Neural cell (in vitro differentiated cells): Measurements from ENCODE around the gene TAGLN3. TPM values are rescaled to one million over a fixed set of nuclear protein-coding genes. Genes with fewer than 3 reads are reported as not detected.
A peak's percentile ranks its signal among the peaks of the same experiment; 100 is the strongest.

Experiments
- H2AFZ ChIP-seq: fragments of 200-600, 300-800 bp; sonication (generic), shearing (Covaris generic); 2 replicates; pipeline ENCODE4 v1.6.0; 2014; ENCODE audit warnings: low read depth, mild to moderate bottlenecking, antibody characterized with exemption, low read length, moderate library complexity
- H3F3A ChIP-seq: fragments of 200-600 bp; shearing (Covaris generic); 2 replicates; pipeline ENCODE4 v1.6.1; 2016; ENCODE audit warnings: mild to moderate bottlenecking, moderate library complexity, mixed read lengths, antibody characterized with exemption, low read length; ENCODE audit not compliant: insufficient read depth, poor library complexity, severe bottlenecking
- H3K27ac ChIP-seq: fragments of 200-600, 300-800 bp; sonication (generic), shearing (Covaris generic); 2 replicates; pipeline ENCODE4 v1.5.1; 2014; ENCODE audit warnings: mild to moderate bottlenecking, low read length, moderate library complexity
- H3K27me3 ChIP-seq: fragments of 300-800, 200-600 bp; sonication (generic), shearing (Covaris generic); 2 replicates; pipeline ENCODE4 v1.6.0; 2014; ENCODE audit warnings: mild to moderate bottlenecking, low read depth, low read length, moderate library complexity; ENCODE audit not compliant: insufficient read depth
- H3K36me3 ChIP-seq: fragments of 300-800, 200-600 bp; sonication (generic), shearing (Covaris generic); 2 replicates; pipeline ENCODE4 v1.5.1; 2014; ENCODE audit warnings: mild to moderate bottlenecking, antibody characterized with exemption, low read length, moderate library complexity; ENCODE audit not compliant: insufficient read depth
- H3K4me2 ChIP-seq: fragments of 300-800, 200-600 bp; sonication (generic), shearing (Covaris generic); 2 replicates; pipeline ENCODE4 v1.6.0; 2014; ENCODE audit warnings: mild to moderate bottlenecking, low read length
- H3K4me3 ChIP-seq: fragments of 300-800, 200-600 bp; sonication (generic), shearing (Covaris generic); 2 replicates; pipeline ENCODE4 v1.5.1; 2014; ENCODE audit warnings: mild to moderate bottlenecking, low read length, moderate library complexity
- H3K79me2 ChIP-seq: fragments of 200-600 bp; shearing (Covaris generic); replicated peaks from 2 replicates; pipeline ENCODE4 v1.6.0; 2014; ENCODE audit warnings: mild to moderate bottlenecking, low read length, moderate library complexity; ENCODE audit not compliant: insufficient read depth
- H3K9ac ChIP-seq: fragments of 300-800, 200-600 bp; sonication (generic), shearing (Covaris generic); 2 replicates; pipeline ENCODE4 v1.6.1; 2016; ENCODE audit warnings: mild to moderate bottlenecking, low read length, mixed read lengths
- H3K9me2 ChIP-seq: fragments of 200-600 bp; shearing (Covaris generic); 2 replicates; pipeline ENCODE4 v1.6.1; 2016; ENCODE audit warnings: mild to moderate bottlenecking, low read length, mixed read lengths; ENCODE audit not compliant: insufficient read depth
- H3K9me3 ChIP-seq: fragments of 200-600, 300-800 bp; sonication (generic), shearing (Covaris generic); 2 replicates; pipeline ENCODE4 v1.6.1; 2016; ENCODE audit warnings: mild to moderate bottlenecking, mixed run types, low read length, moderate library complexity, mixed read lengths
- H4K20me1 ChIP-seq: fragments of 200-600 bp; shearing (Covaris generic); 2 replicates; pipeline ENCODE4 v1.6.1; 2016; ENCODE audit warnings: mild to moderate bottlenecking, mixed run types; ENCODE audit not compliant: insufficient read depth
- EP300 ChIP-seq: fragments of 450-650 bp; conservative IDR thresholded peaks from 2 replicates; pipeline ENCODE4 v1.6.1; 2014; ENCODE audit warnings: antibody characterized with exemption, mild to moderate bottlenecking, moderate library complexity; ENCODE audit not compliant: poor library complexity, severe bottlenecking
- EZH2 ChIP-seq: fragments of 200-600, 300-800 bp; shearing (Covaris generic), sonication (generic); IDR thresholded peaks from 2 replicates; pipeline ENCODE4 v1.6.1; 2014; ENCODE audit warnings: antibody characterized with exemption, low read length, borderline replicate concordance, mild to moderate bottlenecking; ENCODE audit not compliant: insufficient read depth, poor library complexity, severe bottlenecking
- MXI1 ChIP-seq: fragments of 450-650 bp; conservative IDR thresholded peaks from 2 replicates; pipeline ENCODE4 v1.6.1; 2014; ENCODE audit warnings: antibody characterized with exemption, mild to moderate bottlenecking; ENCODE audit not compliant: poor library complexity, severe bottlenecking
- POLR2AphosphoS5 ChIP-seq: IDR thresholded peaks from 2 replicates; pipeline ENCODE4 v1.6.1; 2012
- polyA plus RNA-seq: library from polyadenylated mRNA; depleted of rRNA; stranded (reverse); fragments of >200 nt; gene quantifications from 2 replicates; pipeline ENCODE4 v1.2.3, GENCODE V29; 2014
- TF ChIP-seq, protein P1 (sequence below): IDR thresholded peaks from 2 replicates; pipeline ENCODE4 v1.6.1; 2012; ENCODE audit warnings: borderline replicate concordance
- TF ChIP-seq, protein P2 (sequence below): fragments of 450-650 bp; IDR thresholded peaks from 2 replicates; pipeline ENCODE4 v1.5.1; 2014; ENCODE audit warnings: antibody characterized with exemption, mild to moderate bottlenecking, moderate library complexity; ENCODE audit not compliant: poor library complexity, severe bottlenecking

TAGLN3 gene
- polyA plus RNA-seq, 1 donor from 2014 or later, result 519 TPM

DNA sequence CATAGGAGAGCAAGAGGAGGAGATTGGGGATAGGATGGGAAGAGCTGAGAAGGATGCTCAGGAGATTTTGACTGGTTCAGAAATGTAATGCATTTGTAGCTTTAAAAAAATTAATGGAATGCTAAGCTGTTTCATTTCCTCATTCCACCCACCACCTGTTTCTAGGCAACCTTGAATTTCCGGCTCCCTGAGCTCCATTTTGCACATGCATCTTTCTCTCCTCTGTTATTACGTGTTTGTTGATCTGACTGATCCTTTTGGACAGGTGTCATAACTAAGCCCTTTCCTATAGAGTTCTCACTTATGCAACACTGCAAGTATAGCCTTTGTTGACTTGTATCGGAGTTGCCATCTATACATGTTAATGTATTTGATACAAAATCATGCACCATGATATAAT, 40.1 kb downstream of the TAGLN3 start:
- H3K9me3 ChIP-seq, result no peaks in the 10 kb centered on the region
- H3K27me3 ChIP-seq, result no peaks in the 10 kb centered on the region
- H3K36me3 ChIP-seq, result no peaks in the 10 kb centered on the region
- no peaks in the 10 kb centered on the region for H3K79me2 ChIP-seq
- H3K4me3 ChIP-seq, result peak overlapping the region; percentile 29
- H3K4me2 ChIP-seq, result peak overlapping the region; percentile 46
- peak overlapping the region; percentile 0 for H2AFZ ChIP-seq
- H3K9me2 ChIP-seq, result no peaks in the 10 kb centered on the region
- no peak overlapping the region for H3K9ac ChIP-seq
- no peaks in the 10 kb centered on the region for H4K20me1 ChIP-seq
- peak overlapping the region; percentile 52 for H3K27ac ChIP-seq
- peaks cover 5% of the 10 kb centered on the region for H3F3A ChIP-seq
- TF ChIP-seq, protein P1, sequence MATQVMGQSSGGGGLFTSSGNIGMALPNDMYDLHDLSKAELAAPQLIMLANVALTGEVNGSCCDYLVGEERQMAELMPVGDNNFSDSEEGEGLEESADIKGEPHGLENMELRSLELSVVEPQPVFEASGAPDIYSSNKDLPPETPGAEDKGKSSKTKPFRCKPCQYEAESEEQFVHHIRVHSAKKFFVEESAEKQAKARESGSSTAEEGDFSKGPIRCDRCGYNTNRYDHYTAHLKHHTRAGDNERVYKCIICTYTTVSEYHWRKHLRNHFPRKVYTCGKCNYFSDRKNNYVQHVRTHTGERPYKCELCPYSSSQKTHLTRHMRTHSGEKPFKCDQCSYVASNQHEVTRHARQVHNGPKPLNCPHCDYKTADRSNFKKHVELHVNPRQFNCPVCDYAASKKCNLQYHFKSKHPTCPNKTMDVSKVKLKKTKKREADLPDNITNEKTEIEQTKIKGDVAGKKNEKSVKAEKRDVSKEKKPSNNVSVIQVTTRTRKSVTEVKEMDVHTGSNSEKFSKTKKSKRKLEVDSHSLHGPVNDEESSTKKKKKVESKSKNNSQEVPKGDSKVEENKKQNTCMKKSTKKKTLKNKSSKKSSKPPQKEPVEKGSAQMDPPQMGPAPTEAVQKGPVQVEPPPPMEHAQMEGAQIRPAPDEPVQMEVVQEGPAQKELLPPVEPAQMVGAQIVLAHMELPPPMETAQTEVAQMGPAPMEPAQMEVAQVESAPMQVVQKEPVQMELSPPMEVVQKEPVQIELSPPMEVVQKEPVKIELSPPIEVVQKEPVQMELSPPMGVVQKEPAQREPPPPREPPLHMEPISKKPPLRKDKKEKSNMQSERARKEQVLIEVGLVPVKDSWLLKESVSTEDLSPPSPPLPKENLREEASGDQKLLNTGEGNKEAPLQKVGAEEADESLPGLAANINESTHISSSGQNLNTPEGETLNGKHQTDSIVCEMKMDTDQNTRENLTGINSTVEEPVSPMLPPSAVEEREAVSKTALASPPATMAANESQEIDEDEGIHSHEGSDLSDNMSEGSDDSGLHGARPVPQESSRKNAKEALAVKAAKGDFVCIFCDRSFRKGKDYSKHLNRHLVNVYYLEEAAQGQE, result peak; percentile 72
- TF ChIP-seq POLR2AphosphoS5 (peak; percentile 90), EZH2 (no peak), EP300 (peak; percentile 92), MXI1 (peak; percentile 30)
- TF ChIP-seq, protein P2, sequence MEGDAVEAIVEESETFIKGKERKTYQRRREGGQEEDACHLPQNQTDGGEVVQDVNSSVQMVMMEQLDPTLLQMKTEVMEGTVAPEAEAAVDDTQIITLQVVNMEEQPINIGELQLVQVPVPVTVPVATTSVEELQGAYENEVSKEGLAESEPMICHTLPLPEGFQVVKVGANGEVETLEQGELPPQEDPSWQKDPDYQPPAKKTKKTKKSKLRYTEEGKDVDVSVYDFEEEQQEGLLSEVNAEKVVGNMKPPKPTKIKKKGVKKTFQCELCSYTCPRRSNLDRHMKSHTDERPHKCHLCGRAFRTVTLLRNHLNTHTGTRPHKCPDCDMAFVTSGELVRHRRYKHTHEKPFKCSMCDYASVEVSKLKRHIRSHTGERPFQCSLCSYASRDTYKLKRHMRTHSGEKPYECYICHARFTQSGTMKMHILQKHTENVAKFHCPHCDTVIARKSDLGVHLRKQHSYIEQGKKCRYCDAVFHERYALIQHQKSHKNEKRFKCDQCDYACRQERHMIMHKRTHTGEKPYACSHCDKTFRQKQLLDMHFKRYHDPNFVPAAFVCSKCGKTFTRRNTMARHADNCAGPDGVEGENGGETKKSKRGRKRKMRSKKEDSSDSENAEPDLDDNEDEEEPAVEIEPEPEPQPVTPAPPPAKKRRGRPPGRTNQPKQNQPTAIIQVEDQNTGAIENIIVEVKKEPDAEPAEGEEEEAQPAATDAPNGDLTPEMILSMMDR, result no peak

DNA sequence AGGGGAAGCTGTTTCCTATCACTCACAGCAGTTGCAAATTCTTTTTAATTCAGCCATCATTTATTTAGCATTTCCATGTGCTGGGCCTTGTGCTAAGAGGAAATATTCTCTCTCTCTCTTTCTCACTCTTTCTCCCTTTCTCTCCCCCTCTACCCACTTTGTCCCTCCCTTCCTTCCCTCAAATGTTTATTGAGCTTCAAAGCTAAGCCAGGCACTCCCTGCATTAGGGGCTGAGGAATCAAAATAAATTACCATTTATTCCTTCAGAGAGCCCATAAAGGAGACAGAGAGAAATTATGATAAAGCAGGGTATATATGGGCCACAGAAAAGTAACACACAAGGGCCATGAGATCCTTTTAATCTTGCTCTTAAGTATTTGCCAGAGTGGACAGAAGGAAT, 42.6 kb downstream of the TAGLN3 start:
- Histone ChIP-seq H3K36me3 (no peaks in the 10 kb centered on the region), H4K20me1 (no peaks in the 10 kb centered on the region), H3K4me2 (no peak overlapping the region), H3F3A (peaks cover 5% of the 10 kb centered on the region), H3K79me2 (no peaks in the 10 kb centered on the region), H3K4me3 (no peak overlapping the region), H3K9me2 (no peaks in the 10 kb centered on the region), H3K9ac (no peak overlapping the region), H3K9me3 (no peaks in the 10 kb centered on the region), H3K27ac (no peak overlapping the region), H2AFZ (no peak overlapping the region), H3K27me3 (no peaks in the 10 kb centered on the region)
- TF ChIP-seq, protein P2, result no peak
- TF ChIP-seq, protein P1, result no peak
- no peak for TF ChIP-seq POLR2AphosphoS5
